SK-N-SH (cell line): Measurements from ENCODE around the gene ZFYVE19. TPM values are rescaled to one million over a fixed set of nuclear protein-coding genes. Genes with fewer than 3 reads are reported as not detected.
A peak's percentile ranks its signal among the peaks of the same experiment; 100 is the strongest.

ENCODE experiments used
- CTCF ChIA-PET: fragments of 300-600, 350-600 bp; formaldehyde crosslinking; extraction: SDS; loops from one replicate; lab custom pipeline; 2021; lab: Yijun Ruan, JAX
- POLR2A ChIA-PET: fragments of 350-600 bp; sonication (Branson Sonifier 250); formaldehyde crosslinking; extraction: SDS; loops from one replicate; lab custom pipeline; 2020; ENCODE audit warnings: antibody characterized with exemption, inconsistent platforms; lab: Yijun Ruan, JAX
- DNase-seq: peaks from one replicate; pipeline ENCODE4 v3.0.0; 2012
- H2AFZ ChIP-seq: fragments of 200-600 bp; sonication (generic); 2 replicates; pipeline ENCODE4 v1.8.1; 2016; ENCODE audit warnings: antibody characterized with exemption, mild to moderate bottlenecking, low read depth
- H3F3A ChIP-seq: fragments of 200-600 bp; sonication (generic); replicated peaks from 2 replicates; pipeline ENCODE3; 2016; ENCODE audit warnings: antibody characterized with exemption, mild to moderate bottlenecking; ENCODE audit not compliant: insufficient read depth
- H3K27ac ChIP-seq, 2 experiments: fragments of 200-500 bp in 1 of 2; fragments of 200-600 bp in 1 of 2; sonication (Bioruptor generic) in 1 of 2; sonication (generic), shearing (Covaris generic) in 1 of 2; 2 replicates each; pipeline versions ENCODE4 v1.5.1 to v1.6.1; 2014 to 2016; ENCODE audit warnings: low read depth in 2 of 2, inconsistent platforms in 1 of 2, low read length in 1 of 2, mild to moderate bottlenecking in 1 of 2, mixed read lengths in 1 of 2
- H3K27me3 ChIP-seq: fragments of 200-600 bp; sonication (generic), shearing (Covaris generic); 2 replicates; pipeline ENCODE4 v1.6.1; 2016; ENCODE audit warnings: mixed run types; ENCODE audit not compliant: insufficient read depth
- H3K36me3 ChIP-seq, 2 experiments: fragments of 200-500 bp in 1 of 2; fragments of 200-600 bp in 1 of 2; sonication (Bioruptor generic) in 1 of 2; sonication (generic) in 1 of 2; replicated peaks in 1 of 2; 2 replicates each; pipeline versions ENCODE3 to v1.5.1; 2014 to 2016; ENCODE audit warnings: low read length in 1 of 2, mild to moderate bottlenecking in 1 of 2; ENCODE audit not compliant: insufficient read depth in 2 of 2, control insufficient read depth in 1 of 2
- H3K4me1 ChIP-seq, 2 experiments: fragments of 200-500 bp in 1 of 2; fragments of 200-600 bp in 1 of 2; sonication (Bioruptor generic) in 1 of 2; sonication (generic), shearing (Covaris generic) in 1 of 2; 2 replicates each; pipeline versions ENCODE4 v1.5.1 to v1.6.1; 2014 to 2016; ENCODE audit warnings: low read depth in 1 of 2, low read length in 1 of 2, mixed run types in 1 of 2; ENCODE audit not compliant: insufficient read depth in 2 of 2, control insufficient read depth in 1 of 2
- H3K4me2 ChIP-seq: fragments of 200-600 bp; sonication (generic), shearing (Covaris generic); 2 replicates; pipeline ENCODE4 v1.6.1; 2017; ENCODE audit warnings: mixed run types
- H3K4me3 ChIP-seq, 2 experiments: fragments of 200-500 bp in 1 of 2; fragments of 200-600 bp in 1 of 2; sonication (Bioruptor generic) in 1 of 2; sonication (generic), shearing (Covaris generic) in 1 of 2; 2 replicates each; pipeline versions ENCODE4 v1.5.1 to v1.8.1; 2014 to 2016; ENCODE audit warnings: low read depth in 2 of 2, inconsistent platforms in 1 of 2, low read length in 1 of 2, mild to moderate bottlenecking in 1 of 2, mixed read lengths in 1 of 2, moderate library complexity in 1 of 2
- H3K79me2 ChIP-seq: fragments of 200-600 bp; sonication (generic); 2 replicates; pipeline ENCODE4 v1.8.1; 2017; ENCODE audit warnings: mild to moderate bottlenecking; ENCODE audit not compliant: insufficient read depth
- H3K9ac ChIP-seq: fragments of 200-600 bp; sonication (generic); 2 replicates; pipeline ENCODE4 v1.6.1; 2017; ENCODE audit warnings: mixed run types
- H3K9me2 ChIP-seq: fragments of 200-600 bp; sonication (generic); 2 replicates; pipeline ENCODE4 v1.6.1; 2017; ENCODE audit warnings: mixed run types
- H3K9me3 ChIP-seq: fragments of 200-600 bp; sonication (generic); 2 replicates; pipeline ENCODE4 v1.6.1; 2017; ENCODE audit warnings: mixed run types, mild to moderate bottlenecking, moderate library complexity
- H4K20me1 ChIP-seq: fragments of 200-600 bp; sonication (generic); 2 replicates; pipeline ENCODE4 v1.6.1; 2017; ENCODE audit warnings: mild to moderate bottlenecking, mixed run types; ENCODE audit not compliant: insufficient read depth
- CHD2 ChIP-seq: fragments of 150-350 bp; IDR thresholded peaks from 2 replicates; pipeline ENCODE4 v1.6.1; 2018; ENCODE audit warnings: low read length; ENCODE audit not compliant: partially characterized antibody
- EZH2phosphoT487 ChIP-seq: fragments of 200-600 bp; sonication (generic); IDR thresholded peaks from 2 replicates; pipeline ENCODE4 v1.6.1; 2017; ENCODE audit warnings: low read depth, mixed run types, mild to moderate bottlenecking, antibody characterized with exemption, moderate library complexity, borderline replicate concordance
- FOSL2 ChIP-seq: IDR thresholded peaks from 2 replicates; pipeline ENCODE4 v1.4.0; 2012; ENCODE audit warnings: low read depth, mild to moderate bottlenecking, moderate library complexity, borderline replicate concordance
- FOXM1 ChIP-seq: IDR thresholded peaks from 2 replicates; pipeline ENCODE4 v1.4.0; 2012; ENCODE audit warnings: low read depth, mild to moderate bottlenecking
- JUND ChIP-seq: IDR thresholded peaks from 2 replicates; pipeline ENCODE4 v1.4.0; 2012
- NFIC ChIP-seq: IDR thresholded peaks from 2 replicates; pipeline ENCODE4 v1.4.0; 2012; ENCODE audit warnings: borderline replicate concordance
- NRF1 ChIP-seq: IDR thresholded peaks from 2 replicates; pipeline ENCODE4 v1.6.1; 2012; ENCODE audit warnings: low read depth, mild to moderate bottlenecking, low read length
- POLR2AphosphoS5 ChIP-seq: IDR thresholded peaks from 2 replicates; pipeline ENCODE4 v1.6.1; 2012; ENCODE audit warnings: low read depth, low read length
- RAD21 ChIP-seq: IDR thresholded peaks from 2 replicates; pipeline ENCODE4 v1.6.1; 2012; ENCODE audit warnings: mild to moderate bottlenecking, low read length
- RCOR1 ChIP-seq: fragments of 150-350 bp; IDR thresholded peaks from 2 replicates; pipeline ENCODE4 v1.6.1; 2017; ENCODE audit warnings: antibody characterized with exemption, low read length
- TCF12 ChIP-seq: IDR thresholded peaks from 2 replicates; pipeline ENCODE4 v1.4.0; 2012
- TEAD4 ChIP-seq: IDR thresholded peaks from 2 replicates; pipeline ENCODE4 v1.4.0; 2012; ENCODE audit warnings: mild to moderate bottlenecking, borderline replicate concordance; ENCODE audit not compliant: insufficient read depth
- YY1 ChIP-seq: IDR thresholded peaks from 2 replicates; pipeline ENCODE4 v1.4.0; 2012; ENCODE audit warnings: low read depth, mild to moderate bottlenecking
- WGBS: methylation state at CpG from one replicate; pipeline ENCODE4 v1.1.6; 2017; ENCODE audit warnings: low lambda C conversion rate; 5-methylcytosine and 5-hydroxymethylcytosine counted together
- polyA plus RNA-seq, 3 experiments: library from polyadenylated mRNA; depleted of rRNA; stranded (reverse); fragments of >200 nt; gene quantifications; 2 replicates each; pipeline ENCODE4 v1.2.3, GENCODE V29; 2012
- TF ChIP-seq, protein P1 (sequence below): IDR thresholded peaks from 2 replicates; pipeline ENCODE4; 2012
- TF ChIP-seq, protein P2 (sequence below): fragments of 150-350 bp; IDR thresholded peaks from 2 replicates; pipeline ENCODE4 v1.6.1; 2017; ENCODE audit warnings: antibody characterized with exemption, low read length, low read depth, borderline replicate concordance
- TF ChIP-seq, protein P3 (sequence below): fragments of 150-350 bp; IDR thresholded peaks from 2 replicates; pipeline ENCODE4 v1.6.1; 2016; ENCODE audit warnings: mild to moderate bottlenecking, low read depth, low read length
- TF ChIP-seq, protein P4 (sequence below): IDR thresholded peaks from 2 replicates; pipeline ENCODE4 v1.4.0; 2012; ENCODE audit warnings: low read depth
- TF ChIP-seq, protein P5 (sequence below): IDR thresholded peaks from 2 replicates; pipeline ENCODE4 v1.4.0; 2012; ENCODE audit warnings: low read depth, borderline replicate concordance

Gene ZFYVE19
- polyA plus RNA-seq, 1 of the 3 experiments (the other 2 are of a cell fraction) = 35.5 TPM

DNA sequence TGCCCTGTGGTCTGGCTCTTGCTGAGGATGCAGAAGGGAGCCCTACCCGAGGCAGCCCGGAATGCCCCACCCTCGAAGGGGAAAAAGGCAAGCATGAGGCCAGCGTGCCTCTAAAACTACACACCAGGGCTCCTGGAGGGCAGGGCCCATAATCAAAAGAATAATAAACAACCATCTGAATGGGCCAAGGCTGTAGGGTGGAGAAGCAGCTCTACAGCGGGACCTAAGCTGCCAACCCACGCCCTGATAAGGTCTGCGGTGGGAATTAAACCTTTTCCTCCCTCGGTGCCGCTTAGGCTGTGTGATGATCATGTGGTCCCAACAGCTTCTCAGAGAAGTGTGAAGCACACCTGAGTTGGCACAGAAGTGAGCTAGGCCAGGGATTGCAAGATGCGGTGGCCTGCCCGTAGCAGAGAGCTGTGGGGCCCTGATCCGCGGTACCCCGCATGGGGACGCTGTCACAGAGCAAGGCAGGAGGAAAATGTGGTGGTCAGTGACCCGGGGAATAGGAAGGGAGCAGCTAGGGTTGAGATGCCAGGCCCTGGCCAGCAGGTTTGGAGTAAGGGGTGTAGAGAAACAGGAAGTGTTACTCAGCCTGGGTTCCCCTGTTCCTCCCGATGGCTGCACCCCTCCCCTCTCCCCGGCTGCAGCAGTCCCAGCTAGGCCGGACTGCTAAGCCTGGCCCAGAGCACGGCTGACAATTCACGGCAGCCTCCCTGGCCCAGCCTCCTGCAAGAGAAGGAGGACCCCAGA is 38.2 kb upstream of the ZFYVE19 start:
- Histone ChIP-seq H2AFZ (no peak overlapping the region), H3K36me3 (peaks cover 0 to 17% of the 10 kb centered on the region in 2 experiments), H3K9me3 (no peaks in the 10 kb centered on the region), H3K4me1 (peaks cover 36 to 73% of the 10 kb centered on the region in 2 experiments; a peak in 3 of 4 replicates), H4K20me1 (no peaks in the 10 kb centered on the region), H3K79me2 (no peaks in the 10 kb centered on the region), H3K9me2 (no peaks in the 10 kb centered on the region), H3K27me3 (no peaks in the 10 kb centered on the region), H3K27ac (peak overlapping the region in 1 of 2 experiments; percentile 83; a peak in 2 of 4 replicates), H3K4me3 (no peak overlapping the region), H3F3A (peaks cover 12% of the 10 kb centered on the region), H3K9ac (no peak overlapping the region), H3K4me2 (peak overlapping the region; percentile 59; the same call in 1 of the 2 replicates)
- WGBS = 96% methylated on average over 16 of the region's 21 CpGs
- CTCF ChIA-PET = interaction anchor here (0.6 to 31.8 kb wide), 4 partner anchors 9 to 90 kb away, joined by 3 to 555 read pairs (median 61); partner anchors contain the start of gene RMDN3
- no peak for DNase-seq
- POLR2A ChIA-PET = interaction anchor here (1.1 kb wide), 1 partner anchor 12 kb away, joined by 3 read pairs; no protein-coding TSS in a partner anchor
- no peak for TF ChIP-seq JUND
- no peak for TF ChIP-seq FOSL2
- no peak for TF ChIP-seq EZH2phosphoT487
- no peak for TF ChIP-seq FOXM1
- TF ChIP-seq NFIC = no peak
- TF ChIP-seq TCF12 = no peak
- TF ChIP-seq, protein P1, sequence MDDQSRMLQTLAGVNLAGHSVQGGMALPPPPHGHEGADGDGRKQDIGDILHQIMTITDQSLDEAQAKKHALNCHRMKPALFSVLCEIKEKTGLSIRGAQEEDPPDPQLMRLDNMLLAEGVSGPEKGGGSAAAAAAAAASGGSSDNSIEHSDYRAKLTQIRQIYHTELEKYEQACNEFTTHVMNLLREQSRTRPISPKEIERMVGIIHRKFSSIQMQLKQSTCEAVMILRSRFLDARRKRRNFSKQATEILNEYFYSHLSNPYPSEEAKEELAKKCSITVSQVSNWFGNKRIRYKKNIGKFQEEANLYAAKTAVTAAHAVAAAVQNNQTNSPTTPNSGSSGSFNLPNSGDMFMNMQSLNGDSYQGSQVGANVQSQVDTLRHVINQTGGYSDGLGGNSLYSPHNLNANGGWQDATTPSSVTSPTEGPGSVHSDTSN = no peak
- no peak for TF ChIP-seq CHD2
- no peak for TF ChIP-seq TEAD4
- TF ChIP-seq, protein P2, sequence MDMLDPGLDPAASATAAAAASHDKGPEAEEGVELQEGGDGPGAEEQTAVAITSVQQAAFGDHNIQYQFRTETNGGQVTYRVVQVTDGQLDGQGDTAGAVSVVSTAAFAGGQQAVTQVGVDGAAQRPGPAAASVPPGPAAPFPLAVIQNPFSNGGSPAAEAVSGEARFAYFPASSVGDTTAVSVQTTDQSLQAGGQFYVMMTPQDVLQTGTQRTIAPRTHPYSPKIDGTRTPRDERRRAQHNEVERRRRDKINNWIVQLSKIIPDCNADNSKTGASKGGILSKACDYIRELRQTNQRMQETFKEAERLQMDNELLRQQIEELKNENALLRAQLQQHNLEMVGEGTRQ = no peak
- no peak for TF ChIP-seq YY1
- TF ChIP-seq, protein P3, sequence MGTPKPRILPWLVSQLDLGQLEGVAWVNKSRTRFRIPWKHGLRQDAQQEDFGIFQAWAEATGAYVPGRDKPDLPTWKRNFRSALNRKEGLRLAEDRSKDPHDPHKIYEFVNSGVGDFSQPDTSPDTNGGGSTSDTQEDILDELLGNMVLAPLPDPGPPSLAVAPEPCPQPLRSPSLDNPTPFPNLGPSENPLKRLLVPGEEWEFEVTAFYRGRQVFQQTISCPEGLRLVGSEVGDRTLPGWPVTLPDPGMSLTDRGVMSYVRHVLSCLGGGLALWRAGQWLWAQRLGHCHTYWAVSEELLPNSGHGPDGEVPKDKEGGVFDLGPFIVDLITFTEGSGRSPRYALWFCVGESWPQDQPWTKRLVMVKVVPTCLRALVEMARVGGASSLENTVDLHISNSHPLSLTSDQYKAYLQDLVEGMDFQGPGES = no peak
- TF ChIP-seq POLR2AphosphoS5 = no peak
- TF ChIP-seq RAD21 = no peak
- TF ChIP-seq, protein P4, sequence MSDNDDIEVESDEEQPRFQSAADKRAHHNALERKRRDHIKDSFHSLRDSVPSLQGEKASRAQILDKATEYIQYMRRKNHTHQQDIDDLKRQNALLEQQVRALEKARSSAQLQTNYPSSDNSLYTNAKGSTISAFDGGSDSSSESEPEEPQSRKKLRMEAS = no peak
- TF ChIP-seq RCOR1 = no peak
- TF ChIP-seq, protein P5, sequence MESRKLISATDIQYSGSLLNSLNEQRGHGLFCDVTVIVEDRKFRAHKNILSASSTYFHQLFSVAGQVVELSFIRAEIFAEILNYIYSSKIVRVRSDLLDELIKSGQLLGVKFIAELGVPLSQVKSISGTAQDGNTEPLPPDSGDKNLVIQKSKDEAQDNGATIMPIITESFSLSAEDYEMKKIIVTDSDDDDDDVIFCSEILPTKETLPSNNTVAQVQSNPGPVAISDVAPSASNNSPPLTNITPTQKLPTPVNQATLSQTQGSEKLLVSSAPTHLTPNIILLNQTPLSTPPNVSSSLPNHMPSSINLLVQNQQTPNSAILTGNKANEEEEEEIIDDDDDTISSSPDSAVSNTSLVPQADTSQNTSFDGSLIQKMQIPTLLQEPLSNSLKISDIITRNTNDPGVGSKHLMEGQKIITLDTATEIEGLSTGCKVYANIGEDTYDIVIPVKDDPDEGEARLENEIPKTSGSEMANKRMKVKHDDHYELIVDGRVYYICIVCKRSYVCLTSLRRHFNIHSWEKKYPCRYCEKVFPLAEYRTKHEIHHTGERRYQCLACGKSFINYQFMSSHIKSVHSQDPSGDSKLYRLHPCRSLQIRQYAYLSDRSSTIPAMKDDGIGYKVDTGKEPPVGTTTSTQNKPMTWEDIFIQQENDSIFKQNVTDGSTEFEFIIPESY = no peak
- no peak for TF ChIP-seq NRF1
- TF ChIP-seq, all 33 proteins: peak for 0
